KOPT-K1 (cell line): Measurements from ENCODE around the gene TTI1.

Experiments
- H3K27ac ChIP-seq: fragments of 200-600 bp; sonication (generic); 2 replicates; pipeline ENCODE4 v1.5.1; 2016; ENCODE audit warnings: antibody characterized with exemption, mild to moderate bottlenecking, low read depth, low read length; ENCODE audit not compliant: poor library complexity, severe bottlenecking
- H3K36me3 ChIP-seq: fragments of 200-600 bp; sonication (generic); 2 replicates; pipeline ENCODE4 v1.5.1; 2017; ENCODE audit warnings: antibody characterized with exemption, mild to moderate bottlenecking, low read length, moderate library complexity; ENCODE audit not compliant: insufficient read depth
- H3K9me3 ChIP-seq: fragments of 200-600 bp; sonication (generic); 2 replicates; pipeline ENCODE4 v1.5.1; 2017; ENCODE audit warnings: antibody characterized with exemption, low read length, mild to moderate bottlenecking; ENCODE audit not compliant: insufficient read depth, poor library complexity, severe bottlenecking

The TTI1 gene

DNA sequence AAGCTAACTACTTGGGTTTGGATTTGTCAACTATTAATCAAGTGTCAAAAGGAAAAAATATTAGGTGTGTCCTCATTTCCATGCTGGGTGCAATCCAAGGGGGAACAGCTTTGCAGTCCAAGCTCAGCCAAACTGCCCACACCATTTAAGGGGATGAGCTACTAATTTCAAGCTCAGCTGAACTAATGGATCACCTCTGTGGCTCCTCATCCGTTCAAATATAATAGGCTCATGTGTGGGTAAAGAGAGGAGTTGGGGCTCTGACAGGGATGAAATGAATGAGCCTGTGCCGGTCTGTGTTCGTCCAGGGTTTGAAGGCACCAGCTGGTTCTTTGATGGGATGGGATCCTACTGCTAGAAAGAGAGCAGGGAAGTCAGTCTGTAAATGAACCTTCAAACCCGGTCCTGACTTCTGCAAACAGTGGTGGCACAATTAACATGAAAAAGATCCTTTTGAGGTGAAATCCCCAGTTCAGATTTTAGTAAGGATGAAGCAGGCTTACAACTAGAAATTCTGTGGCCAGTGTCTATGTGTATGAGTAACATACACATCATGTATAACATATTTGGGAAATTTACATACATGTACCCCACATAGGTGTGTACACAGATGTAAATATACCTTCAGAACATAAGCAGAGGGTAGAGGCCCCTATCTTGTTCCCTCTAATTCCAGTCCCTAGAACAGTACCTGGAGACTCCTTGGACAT, 41.9 kb downstream of the TTI1 start:
- Histone ChIP-seq H3K36me3 (peaks cover 98% of the 10 kb centered on the region), H3K9me3 (no peaks in the 10 kb centered on the region), H3K27ac (no peak overlapping the region)

DNA sequence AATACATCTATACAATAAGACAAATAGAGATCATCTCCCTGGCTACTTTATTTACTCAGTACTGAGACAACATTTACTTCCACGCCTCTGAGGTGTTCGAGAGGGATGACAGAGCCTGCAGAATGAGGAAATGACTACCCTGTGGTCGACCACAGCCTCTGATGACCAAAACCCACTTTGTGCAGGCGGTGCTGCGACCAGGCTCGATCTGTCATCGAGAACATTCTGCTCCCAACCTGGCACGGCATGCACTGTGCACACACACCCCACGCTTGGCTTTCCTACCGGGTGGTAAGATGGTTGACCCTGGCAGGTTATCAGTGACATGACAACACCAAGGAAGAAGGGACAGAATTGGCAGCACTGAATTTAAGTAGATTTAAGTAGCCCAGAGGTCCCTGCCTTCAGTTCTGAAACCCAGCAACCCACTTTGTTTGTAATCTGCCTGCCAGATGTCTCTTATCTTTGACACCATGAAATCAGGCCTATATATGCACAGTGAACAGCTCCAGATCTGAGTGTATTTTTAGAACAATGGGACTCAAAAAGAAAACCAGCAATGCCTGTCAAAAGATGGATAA, 42.6 kb downstream of the TTI1 start:
- H3K36me3 ChIP-seq = peaks cover 98% of the 10 kb centered on the region
- no peaks in the 10 kb centered on the region for H3K9me3 ChIP-seq
- no peak overlapping the region for H3K27ac ChIP-seq

DNA sequence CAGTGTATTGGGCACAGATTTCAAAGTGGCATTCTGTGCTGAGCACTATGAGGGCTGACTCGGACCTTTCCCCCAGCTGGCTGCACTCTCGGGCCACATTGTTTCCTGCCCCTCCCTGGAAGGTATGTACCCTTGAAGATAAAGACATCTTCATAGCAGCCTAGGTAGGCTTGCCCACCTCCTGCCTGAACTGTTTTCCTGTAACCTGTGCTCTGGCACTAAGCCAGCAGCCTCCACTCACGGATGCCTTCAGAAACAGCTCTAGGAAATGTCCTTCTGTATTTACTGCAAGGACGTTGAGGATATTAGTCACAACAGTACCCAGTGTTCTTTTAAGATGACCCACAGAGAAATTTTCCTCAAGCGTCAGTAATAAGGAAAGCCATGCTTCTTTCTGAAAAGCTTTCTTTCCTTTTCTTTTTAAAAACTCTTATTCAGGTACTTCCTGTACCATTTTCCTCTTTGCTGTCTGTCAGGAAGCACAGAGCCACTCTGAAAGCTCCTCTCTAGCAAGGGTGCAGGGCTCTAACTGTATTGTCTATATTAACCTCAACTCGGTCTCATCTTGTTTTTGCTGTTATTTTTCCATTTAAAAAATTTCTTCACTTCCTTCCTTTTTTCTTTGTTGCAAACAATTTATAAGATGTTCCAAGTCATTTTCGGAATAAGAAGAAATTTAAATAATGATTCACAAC, 43.5 kb downstream of the TTI1 start:
- Histone ChIP-seq H3K27ac (no peak overlapping the region), H3K9me3 (no peaks in the 10 kb centered on the region), H3K36me3 (peaks cover 97% of the 10 kb centered on the region)

- H3K9me3 ChIP-seq = no peaks in the 10 kb centered on the region
- no peak overlapping the region for H3K27ac ChIP-seq
- H3K36me3 ChIP-seq = peaks cover 99% of the 10 kb centered on the region
Observed at GRCh38 chr20:37988306-37988954, 44.8 kb downstream of the TTI1 start.

GRCh38 chr20:37987602-37988290, 45.5 kb downstream of the TTI1 start:
- H3K27ac ChIP-seq = no peak overlapping the region
- H3K9me3 ChIP-seq = no peaks in the 10 kb centered on the region
- H3K36me3 ChIP-seq = peaks cover 99% of the 10 kb centered on the region

- peaks cover 99% of the 10 kb centered on the region for H3K36me3 ChIP-seq
- H3K27ac ChIP-seq = no peak overlapping the region
- no peaks in the 10 kb centered on the region for H3K9me3 ChIP-seq
Observed at GRCh38 chr20:37986873-37987601, 46.2 kb downstream of the TTI1 start.

GRCh38 chr20:37986044-37986858, 47.0 kb downstream of the TTI1 start:
- Histone ChIP-seq H3K9me3 (no peaks in the 10 kb centered on the region), H3K27ac (no peak overlapping the region), H3K36me3 (peaks cover 99% of the 10 kb centered on the region)

- no peaks in the 10 kb centered on the region for H3K9me3 ChIP-seq
- peaks cover 96% of the 10 kb centered on the region for H3K36me3 ChIP-seq
- no peak overlapping the region for H3K27ac ChIP-seq
Observed at GRCh38 chr20:37984018-37984785, 49.1 kb downstream of the TTI1 start.

GRCh38 chr20:37983286-37983685, 50.0 kb downstream of the TTI1 start:
- no peak overlapping the region for H3K27ac ChIP-seq
- H3K9me3 ChIP-seq = no peaks in the 10 kb centered on the region
- peaks cover 86% of the 10 kb centered on the region for H3K36me3 ChIP-seq

GRCh38 chr20:37981568-37981967, 51.7 kb downstream of the TTI1 start:
- Histone ChIP-seq H3K9me3 (no peaks in the 10 kb centered on the region), H3K36me3 (peaks cover 69% of the 10 kb centered on the region), H3K27ac (no peak overlapping the region)

DNA sequence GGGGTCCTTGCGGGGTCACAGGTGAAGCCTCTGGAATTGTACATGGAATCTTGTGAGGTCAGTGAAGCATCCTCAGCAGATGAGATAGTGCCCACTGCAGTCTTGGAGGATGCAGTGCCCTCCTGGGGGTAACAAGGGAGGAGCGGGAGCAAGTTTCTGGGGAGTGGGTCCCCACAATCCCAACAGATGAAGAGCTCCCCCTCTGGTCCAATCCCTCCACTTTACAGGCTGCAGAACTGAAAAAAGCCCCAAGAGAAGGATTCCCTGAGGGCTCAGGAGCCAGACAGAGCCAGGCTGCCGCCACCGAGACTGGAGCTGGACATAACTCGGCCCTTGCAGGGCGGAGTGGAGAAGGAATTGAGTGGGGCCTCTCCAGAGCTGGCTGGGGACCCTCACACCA, 52.4 kb downstream of the TTI1 start:
- Histone ChIP-seq H3K9me3 (no peaks in the 10 kb centered on the region), H3K27ac (no peak overlapping the region), H3K36me3 (peaks cover 62% of the 10 kb centered on the region)

- H3K36me3 ChIP-seq = peaks cover 58% of the 10 kb centered on the region
- no peak overlapping the region for H3K27ac ChIP-seq
- no peaks in the 10 kb centered on the region for H3K9me3 ChIP-seq
Observed at GRCh38 chr20:37980383-37980782, 52.9 kb downstream of the TTI1 start.
